GM19328 (cell line): ENCODE measurements around the gene FAM222B.

Source experiments
- ATAC-seq: cut with Tn5 transposase; IDR thresholded peaks from one replicate; pipeline ENCODE4 v1.9.1; 2021; ENCODE audit warnings: mild to moderate bottlenecking, moderate library complexity; ENCODE audit not compliant: unreplicated experiment

Gene FAM222B

DNA sequence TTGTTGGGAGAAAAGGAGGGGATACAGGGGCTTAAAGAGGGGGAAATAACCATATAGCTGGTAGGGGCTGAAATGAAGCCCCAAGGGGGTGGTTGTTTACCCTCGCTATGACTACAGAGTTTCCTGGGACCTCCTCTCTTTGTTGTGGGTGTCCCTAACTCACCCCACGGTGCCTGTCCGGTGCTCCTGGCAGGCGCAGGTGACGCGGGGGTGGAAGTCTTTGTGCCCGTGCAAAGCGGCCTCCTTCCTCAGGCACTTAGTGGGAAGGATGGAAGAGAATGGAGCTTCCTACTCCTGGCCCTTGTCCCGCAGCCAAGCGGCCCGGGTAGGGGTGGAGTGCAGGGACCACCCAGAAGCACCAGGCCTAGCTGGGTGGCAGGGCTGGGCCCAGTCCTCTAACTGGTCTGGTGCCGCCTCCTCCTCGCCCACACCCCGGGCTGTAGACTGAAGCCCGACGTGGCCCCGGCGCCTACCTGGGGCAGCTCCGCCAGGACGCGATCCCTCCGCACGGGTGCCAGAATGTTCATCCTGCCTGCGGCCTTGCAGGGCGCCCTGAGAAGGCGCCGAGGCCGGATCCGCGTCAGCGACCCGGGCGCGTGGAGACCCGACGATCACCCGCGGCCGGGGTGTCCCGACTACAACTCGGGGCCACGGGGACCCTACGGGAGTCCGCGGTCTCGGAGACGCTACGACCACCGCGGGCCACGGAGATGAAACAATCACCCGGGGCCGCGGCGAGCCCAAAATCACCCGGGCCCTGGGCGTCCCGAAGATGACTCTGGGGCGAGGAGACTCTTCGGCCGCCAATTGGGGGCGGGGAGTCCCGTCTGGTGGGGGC is 125.6 kb downstream of the FAM222B start:
- no peak for ATAC-seq

DNA sequence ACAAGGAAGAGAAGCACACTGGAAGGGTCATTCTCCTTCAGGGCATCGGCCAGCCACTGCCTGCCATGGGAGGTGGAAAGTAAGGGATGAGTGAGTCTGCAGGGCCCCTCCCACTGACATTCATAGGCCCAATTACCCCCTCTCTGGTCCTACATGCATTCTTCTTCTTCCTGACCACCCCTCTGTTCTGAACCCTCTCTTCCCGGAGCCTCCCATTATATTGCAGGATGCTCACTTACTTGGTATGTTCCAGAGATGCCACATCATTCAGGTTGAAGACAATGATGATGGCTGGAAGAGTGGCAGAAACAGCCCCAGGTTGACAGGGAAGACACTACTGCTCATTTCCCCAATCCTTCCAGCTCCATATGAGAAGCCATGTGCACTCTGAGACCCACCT is 127.4 kb downstream of the FAM222B start:
- no peak for ATAC-seq

DNA sequence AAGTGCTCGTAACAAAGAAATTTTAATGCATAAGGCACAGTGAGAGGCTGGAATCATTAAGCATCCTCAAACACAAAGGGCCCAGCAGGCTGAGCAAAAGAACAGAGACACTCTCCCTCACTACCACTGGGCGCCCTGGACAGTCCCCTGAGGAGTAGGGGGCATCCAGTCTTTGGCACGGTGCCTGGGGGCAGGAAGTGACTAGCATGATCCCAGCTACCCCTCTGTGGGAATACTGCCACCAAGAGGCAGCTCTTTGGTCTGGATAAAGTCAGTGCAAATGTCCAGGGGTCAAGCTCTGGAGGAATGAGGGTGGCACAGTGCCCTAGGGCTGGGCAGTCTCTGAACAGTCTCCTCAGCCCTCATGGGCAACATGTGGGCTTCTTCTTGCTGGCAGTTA is 128.3 kb downstream of the FAM222B start:
- no peak for ATAC-seq

DNA sequence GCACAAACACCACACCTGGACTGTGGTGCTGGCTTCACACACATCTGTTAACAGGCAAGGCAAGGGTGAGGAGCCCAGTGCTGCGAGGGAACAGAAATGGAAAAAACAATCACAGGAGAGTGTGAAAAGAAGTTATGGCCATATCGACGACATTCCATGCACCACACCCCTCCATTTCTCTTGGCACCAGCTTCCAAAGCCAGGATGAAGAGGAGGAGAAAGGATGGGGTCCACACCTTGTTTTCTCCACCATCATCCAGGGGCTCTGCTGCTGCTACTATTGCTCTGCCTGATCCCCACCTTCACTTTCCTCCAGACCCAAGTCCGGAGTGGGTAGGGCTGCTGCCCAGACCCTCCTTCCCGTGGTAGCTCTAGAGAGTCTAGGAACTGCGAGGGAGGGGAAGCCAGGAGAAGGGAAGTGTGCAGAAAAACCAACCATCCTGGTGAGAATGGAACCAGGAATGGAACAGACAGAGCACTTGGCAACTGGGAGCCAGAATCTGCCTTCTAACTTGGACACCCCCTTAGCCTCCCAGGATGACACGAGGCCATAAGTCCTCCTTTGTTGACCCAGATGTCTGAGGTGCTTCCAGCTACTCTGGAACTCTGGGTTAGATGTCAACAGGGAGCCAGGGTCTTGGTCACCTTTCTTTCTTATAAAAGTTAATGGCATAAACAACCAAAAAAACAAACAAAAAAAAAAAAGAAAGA is 129.7 kb downstream of the FAM222B start:
- ATAC-seq, result no peak

DNA sequence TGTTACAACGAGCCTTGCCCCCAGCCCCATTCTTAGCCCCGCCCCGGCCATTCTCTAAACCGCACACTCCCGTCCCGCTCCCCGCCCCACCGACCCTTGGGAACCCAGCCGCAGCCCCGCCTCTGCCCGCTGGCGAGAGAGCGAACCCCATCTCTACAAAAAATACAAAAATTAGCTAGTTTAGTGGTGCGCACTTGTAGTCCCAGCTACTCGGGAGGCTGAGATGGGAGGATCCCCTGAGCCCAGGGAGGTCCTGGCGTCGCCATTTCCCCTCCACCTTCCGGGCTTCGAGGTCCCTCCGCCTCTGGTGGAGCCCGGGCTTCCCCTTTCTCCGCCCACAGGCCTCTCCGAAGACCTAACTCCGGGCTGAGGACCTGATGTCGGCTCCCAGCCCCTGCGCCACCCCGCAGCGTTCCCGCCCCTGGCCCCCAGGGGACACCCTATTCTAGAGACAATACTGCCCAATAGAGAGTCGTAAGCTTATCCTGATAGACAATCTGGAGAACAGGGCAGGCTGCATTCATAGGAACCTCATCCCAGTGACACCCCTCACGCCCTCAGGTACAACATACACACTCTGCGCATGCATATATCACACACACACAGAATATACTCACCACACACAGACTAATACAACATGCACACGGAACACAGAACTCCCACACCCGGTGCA is 130.4 kb downstream of the FAM222B start:
- ATAC-seq, result no peak

DNA sequence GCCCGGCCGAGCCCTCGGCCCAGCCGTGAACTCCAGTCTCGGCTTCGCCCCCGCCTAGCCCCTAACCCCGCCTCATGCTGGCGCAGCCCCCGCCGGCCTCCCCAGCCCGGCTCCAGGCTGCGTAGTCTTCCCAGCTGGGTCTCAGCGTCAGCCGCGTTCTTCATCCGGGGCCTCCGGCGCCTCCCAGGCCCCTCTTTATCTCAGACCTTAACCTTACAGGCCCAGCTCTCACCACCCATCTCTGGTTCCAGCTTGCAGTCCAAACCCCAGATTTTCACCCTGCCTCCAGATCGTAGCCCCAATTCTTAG is 130.9 kb downstream of the FAM222B start, which contains the start of gene PROCA1:
TSS of gene PROCA1 (minus strand) at position 166 of the 309 bp plus-strand sequence. CDS start 228 bp downstream, outside the sequence.
- peak; percentile 29 for ATAC-seq

DNA sequence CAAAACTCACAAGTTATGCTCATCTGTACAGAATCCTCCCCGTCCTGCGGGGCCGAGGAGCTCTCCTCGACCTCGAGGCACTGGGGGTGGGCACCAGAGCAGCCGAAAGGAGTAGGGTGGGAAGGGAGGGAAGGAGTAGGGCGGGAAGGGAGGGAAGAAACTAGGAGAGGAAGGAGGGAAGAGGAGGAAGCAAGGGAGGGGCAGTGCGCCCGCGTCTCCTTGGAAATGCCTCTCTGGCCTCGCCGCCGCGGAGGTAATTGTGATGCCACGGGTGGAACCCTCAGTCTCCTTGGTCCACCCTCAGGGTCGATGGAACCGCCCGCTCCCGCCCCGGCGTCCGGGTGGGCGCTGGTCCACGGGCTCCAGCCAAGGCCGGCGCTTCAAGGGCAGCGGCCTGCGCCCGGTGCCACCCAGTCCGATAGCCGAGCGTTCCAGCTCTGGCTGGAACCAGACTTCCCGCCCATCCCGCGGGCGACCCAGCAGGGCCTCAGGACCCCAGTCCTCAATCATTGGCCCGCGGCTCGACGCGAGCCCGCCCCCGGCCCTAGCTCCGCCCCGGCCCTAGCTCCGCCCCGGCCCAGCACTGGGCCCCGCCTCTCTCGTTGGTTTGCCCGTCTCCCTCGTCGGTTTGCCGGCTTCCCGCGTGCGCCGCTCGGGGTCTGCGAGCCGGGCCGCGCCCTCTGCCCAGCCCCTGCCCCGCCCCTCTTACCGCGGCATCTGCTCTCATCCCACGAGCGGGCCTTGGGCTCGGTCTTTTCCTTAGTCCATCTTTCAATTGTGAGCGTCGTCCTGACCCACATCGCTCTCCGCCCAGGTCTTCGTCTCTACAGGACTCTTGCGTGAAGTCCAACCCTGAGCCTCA is 131.5 kb downstream of the FAM222B start:
- ATAC-seq, result peak; percentile 46

DNA sequence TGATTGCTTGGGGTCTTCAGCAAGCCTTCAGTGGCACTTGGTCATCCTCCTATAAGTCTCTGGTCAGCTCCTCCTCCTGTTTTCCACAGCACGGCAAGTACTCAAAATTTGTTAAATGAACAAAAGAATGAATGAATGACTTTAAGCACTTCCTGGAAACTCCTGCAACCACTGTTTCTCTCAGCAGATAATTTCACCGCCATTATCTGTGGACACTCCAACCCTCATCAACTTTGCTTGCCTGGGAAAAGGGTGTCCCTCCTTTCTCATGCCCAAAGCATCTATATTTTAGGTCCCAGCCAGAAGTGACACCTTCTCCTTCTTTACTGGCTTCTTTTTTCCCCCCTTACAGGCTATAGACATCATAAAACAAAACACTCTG is 135.3 kb downstream of the FAM222B start:
- ATAC-seq, result no peak

DNA sequence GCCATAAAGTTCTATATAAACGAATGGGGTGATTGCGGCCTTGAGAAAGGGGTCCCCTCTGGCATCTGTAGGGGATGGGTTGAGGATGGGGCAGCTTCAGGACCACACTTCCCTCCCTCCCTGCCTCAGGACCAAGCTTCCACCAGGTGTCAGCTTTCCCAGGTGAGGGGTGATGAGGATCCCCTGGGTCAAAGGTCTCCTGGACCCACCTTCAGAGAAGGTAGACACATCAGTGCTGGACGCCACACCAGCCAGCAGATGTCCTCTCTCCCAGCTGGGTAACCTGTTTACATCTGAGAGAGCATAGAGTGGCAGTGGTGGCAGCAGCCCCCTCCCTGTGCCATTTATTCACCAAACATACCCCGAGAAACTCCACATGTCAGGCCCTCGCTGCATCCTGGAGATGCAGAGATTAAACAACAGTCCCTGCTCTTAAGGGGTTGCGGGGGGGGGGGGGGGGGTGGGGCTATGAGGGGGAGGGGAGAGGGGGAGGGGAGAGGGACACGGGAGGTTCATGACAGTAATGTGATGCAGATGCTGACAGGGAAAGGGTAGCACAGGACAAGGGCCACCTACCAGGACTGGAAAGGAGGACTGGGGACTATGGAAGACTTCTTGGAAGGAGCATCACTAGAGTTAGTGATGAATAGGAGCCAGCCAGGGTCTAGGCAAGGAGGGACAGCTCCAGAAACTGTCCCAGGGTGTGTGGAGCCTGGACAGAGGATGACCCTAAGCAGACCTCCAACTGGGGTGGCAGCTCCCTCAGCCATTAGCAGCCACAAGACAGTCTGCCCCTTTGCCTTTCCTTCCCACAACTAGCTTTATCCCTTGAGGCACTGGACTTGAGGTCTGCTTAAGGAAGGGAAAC is 135.9 kb downstream of the FAM222B start:
- no peak for ATAC-seq
